PFSK-1 (cell line): ENCODE data around the gene NUTF2.

Experiments
- FOXP2 ChIP-seq: optimal IDR thresholded peaks from 2 replicates; pipeline ENCODE3; 2011; ENCODE audit warnings: borderline replicate concordance, control low read depth, inconsistent platforms; ENCODE audit not compliant: insufficient read depth; ENCODE audit errors: extremely low read length, extremely low read depth
- POLR2AphosphoS5 ChIP-seq: IDR thresholded peaks from 2 replicates; pipeline ENCODE4 v1.6.1; 2012; ENCODE audit warnings: low read depth, mild to moderate bottlenecking, control low read depth, low read length, moderate library complexity
- SIN3A ChIP-seq: IDR thresholded peaks from 2 replicates; pipeline ENCODE4 v1.6.1; 2012; ENCODE audit warnings: mild to moderate bottlenecking, low read length, moderate library complexity, borderline replicate concordance; ENCODE audit not compliant: insufficient read depth
- TAF1 ChIP-seq: IDR thresholded peaks from 2 replicates; pipeline ENCODE4 v1.6.1; 2012; ENCODE audit warnings: low read length, control low read depth, borderline replicate concordance; ENCODE audit not compliant: insufficient read depth
- TF ChIP-seq, protein P1 (sequence below), 2 experiments: IDR thresholded peaks; 2 replicates each; pipeline versions ENCODE4 v1.6.1 to v1.8.0; 2011 to 2012; ENCODE audit warnings: low read depth in 2 of 2, low read length in 2 of 2, control low read depth in 1 of 2, inconsistent platforms in 1 of 2, mild to moderate bottlenecking in 1 of 2, moderate library complexity in 1 of 2; ENCODE audit not compliant: insufficient read depth in 1 of 2

The NUTF2 gene

DNA sequence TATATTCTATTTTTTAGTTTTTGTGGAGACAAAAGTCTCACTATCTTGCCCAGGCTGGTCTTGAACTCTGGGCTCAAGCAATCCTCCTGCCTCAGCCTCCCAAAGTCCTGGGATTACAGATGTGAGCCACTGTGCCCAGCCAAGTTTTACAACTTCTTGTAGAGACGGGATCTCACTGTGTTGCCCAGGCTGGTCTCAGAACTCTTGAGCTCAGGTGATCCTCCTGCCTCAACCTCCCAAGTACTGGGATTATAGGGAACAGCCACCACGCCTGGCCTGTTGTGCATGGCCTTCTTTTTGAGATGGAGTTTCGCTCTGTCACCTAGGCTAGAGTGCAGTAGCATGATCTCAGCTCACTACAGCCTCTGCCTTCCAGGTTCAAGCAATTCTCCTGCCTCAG lies 6.9 kb downstream of the NUTF2 start:
- no peak for TF ChIP-seq FOXP2
- TF ChIP-seq, protein P1, sequence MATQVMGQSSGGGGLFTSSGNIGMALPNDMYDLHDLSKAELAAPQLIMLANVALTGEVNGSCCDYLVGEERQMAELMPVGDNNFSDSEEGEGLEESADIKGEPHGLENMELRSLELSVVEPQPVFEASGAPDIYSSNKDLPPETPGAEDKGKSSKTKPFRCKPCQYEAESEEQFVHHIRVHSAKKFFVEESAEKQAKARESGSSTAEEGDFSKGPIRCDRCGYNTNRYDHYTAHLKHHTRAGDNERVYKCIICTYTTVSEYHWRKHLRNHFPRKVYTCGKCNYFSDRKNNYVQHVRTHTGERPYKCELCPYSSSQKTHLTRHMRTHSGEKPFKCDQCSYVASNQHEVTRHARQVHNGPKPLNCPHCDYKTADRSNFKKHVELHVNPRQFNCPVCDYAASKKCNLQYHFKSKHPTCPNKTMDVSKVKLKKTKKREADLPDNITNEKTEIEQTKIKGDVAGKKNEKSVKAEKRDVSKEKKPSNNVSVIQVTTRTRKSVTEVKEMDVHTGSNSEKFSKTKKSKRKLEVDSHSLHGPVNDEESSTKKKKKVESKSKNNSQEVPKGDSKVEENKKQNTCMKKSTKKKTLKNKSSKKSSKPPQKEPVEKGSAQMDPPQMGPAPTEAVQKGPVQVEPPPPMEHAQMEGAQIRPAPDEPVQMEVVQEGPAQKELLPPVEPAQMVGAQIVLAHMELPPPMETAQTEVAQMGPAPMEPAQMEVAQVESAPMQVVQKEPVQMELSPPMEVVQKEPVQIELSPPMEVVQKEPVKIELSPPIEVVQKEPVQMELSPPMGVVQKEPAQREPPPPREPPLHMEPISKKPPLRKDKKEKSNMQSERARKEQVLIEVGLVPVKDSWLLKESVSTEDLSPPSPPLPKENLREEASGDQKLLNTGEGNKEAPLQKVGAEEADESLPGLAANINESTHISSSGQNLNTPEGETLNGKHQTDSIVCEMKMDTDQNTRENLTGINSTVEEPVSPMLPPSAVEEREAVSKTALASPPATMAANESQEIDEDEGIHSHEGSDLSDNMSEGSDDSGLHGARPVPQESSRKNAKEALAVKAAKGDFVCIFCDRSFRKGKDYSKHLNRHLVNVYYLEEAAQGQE (IDR thresholded peaks at IDR 0.05; ENCODE audit: insufficient read depth in 1 of 2, low read depth in 2 of 2, low read length in 2 of 2) = no peak
- TF ChIP-seq SIN3A = no peak
- TF ChIP-seq POLR2AphosphoS5 = no peak
- TF ChIP-seq TAF1 = no peak

DNA sequence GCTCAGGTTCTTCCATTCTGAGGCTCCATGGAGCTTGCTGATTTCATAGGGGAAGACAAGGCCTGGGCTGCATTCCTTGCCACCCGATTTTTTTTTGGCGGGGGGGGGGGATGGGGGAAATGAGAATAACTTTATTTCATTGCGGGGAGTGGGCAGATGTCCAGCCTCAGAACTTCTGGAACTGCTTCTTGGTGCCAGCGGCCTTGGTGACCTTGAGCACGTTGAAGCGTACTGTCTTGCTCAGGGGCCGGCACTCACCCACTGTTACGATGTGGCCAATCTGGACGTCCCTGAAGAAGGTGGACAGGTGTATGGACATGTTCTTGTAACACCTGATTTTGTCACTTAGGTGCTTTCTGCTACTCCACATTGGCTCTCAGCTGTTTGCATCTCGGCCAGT lies 9.1 kb downstream of the NUTF2 start:
- TF ChIP-seq TAF1 (no peak), SIN3A (no peak)
- TF ChIP-seq, protein P1 (IDR thresholded peaks at IDR 0.05; ENCODE audit: insufficient read depth in 1 of 2, low read depth in 2 of 2, low read length in 2 of 2) = no peak

DNA sequence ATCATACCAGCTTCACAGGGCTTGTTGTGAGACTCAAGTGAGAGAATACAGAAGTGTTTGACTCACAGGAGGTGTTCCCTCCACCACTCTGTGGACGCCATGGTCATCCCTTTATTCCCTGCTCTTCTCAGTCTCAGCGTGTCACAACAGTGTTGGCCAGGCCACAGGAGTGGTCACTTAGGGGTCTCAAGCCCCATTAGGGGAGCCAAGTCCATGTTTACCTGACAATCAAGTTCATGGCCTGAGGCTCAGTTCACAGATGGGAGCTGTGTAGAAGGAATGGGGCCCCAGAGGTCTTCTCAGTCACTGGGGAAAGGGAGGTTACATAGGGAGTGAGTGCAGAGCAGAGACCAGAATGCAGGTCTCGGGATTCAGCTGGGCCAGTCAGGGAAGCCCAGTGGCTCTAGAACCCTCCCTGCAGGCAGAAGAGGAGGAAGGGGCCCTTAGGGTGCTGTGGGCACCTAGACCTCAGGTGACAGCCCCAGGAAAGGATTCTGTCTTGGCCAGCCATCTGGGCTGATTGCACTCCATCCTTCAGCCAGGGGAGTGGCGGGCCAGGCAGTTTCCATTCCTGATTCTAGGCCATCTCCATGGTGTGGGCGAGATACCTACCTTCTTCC lies 10.3 kb downstream of the NUTF2 start:
- TF ChIP-seq POLR2AphosphoS5 (no peak), FOXP2 (no peak), SIN3A (no peak), TAF1 (no peak)
- TF ChIP-seq, protein P1 (IDR thresholded peaks at IDR 0.05; ENCODE audit: insufficient read depth in 1 of 2, low read depth in 2 of 2, low read length in 2 of 2) = no peak

DNA sequence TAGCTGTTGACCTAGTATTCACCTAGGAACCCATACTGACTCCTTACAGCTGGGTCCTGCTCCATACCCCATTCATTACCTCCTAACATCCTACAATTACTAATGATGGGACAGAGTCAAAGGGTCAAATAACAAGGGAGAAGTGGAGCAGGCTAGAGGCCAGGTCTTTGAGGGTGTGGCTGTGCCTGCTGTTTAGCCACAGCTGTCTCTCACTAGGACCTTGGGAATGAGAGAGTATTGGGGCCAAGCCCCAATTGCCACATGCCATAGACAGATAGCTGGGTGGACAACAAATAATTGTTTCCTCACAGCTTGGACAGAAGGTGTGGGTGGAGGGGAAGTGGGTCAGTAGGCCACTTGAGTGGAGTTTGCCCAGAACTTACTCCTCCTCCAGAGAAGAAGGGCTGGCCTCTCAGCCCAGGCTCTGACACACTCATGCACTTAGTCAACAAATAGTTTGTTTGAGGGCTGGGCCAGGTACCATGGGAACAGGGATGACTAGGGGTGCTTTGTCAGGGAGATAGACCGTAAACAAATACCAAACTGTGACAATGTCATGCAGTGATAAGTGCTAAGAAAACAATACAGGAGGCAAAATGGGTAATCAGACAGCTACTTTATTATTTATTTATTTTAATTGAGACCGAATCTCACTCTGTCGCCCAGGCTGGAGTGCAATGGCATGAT lies 11.0 kb downstream of the NUTF2 start:
- no peak for TF ChIP-seq FOXP2
- TF ChIP-seq, protein P1 (IDR thresholded peaks at IDR 0.05; ENCODE audit: insufficient read depth in 1 of 2, low read depth in 2 of 2, low read length in 2 of 2) = no peak
- TF ChIP-seq TAF1 = no peak
- no peak for TF ChIP-seq POLR2AphosphoS5
- no peak for TF ChIP-seq SIN3A
